HEK293 (cell line): ENCODE data around the gene RPUSD4.
A peak's percentile ranks its signal among the peaks of the same experiment; 100 is the strongest.

Experiments used
- CTCF ChIA-PET: fragments of 350-600 bp; formaldehyde crosslinking; extraction: SDS; loops from one replicate; lab custom pipeline; 2021; ENCODE audit warnings: antibody characterized with exemption; lab: Yijun Ruan, JAX
- POLR2A ChIA-PET: fragments of 300-600 bp; formaldehyde crosslinking; extraction: SDS; loops from one replicate; lab custom pipeline; 2020; ENCODE audit warnings: antibody characterized with exemption, inconsistent platforms; lab: Yijun Ruan, JAX
- H3K27ac ChIP-seq: fragments of 200-500 bp; sonication (Bioruptor generic); 2 replicates; pipeline ENCODE4 v1.5.1; 2014; ENCODE audit warnings: low read depth, low read length, control low read depth, inconsistent platforms; ENCODE audit errors: extremely low read depth
- H3K36me3 ChIP-seq, 2 experiments: fragments of 200-500 bp in 1 of 2; sonication (Bioruptor generic) in 1 of 2; 1 replicate in 1 of 2; 2 replicates in 1 of 2; pipeline ENCODE4 v1.5.1; 2014 to 2017; ENCODE audit warnings: inconsistent platforms in 2 of 2, low read length in 2 of 2; ENCODE audit not compliant: control insufficient read depth in 2 of 2, insufficient read depth in 1 of 2
- H3K4me1 ChIP-seq: fragments of 200-500 bp; sonication (Bioruptor generic); 2 replicates; pipeline ENCODE4 v1.5.1; 2014; ENCODE audit warnings: mild to moderate bottlenecking, low read length, inconsistent platforms; ENCODE audit not compliant: control insufficient read depth, insufficient read depth
- H3K4me3 ChIP-seq: 2 replicates; pipeline ENCODE4 v1.5.1; 2011; ENCODE audit warnings: low read depth, mild to moderate bottlenecking, control low read depth, low read length, moderate library complexity
- H3K9me3 ChIP-seq: fragments of 200-500 bp; sonication (Bioruptor generic); 2 replicates; pipeline ENCODE4 v1.5.1; 2014; ENCODE audit warnings: low read depth, low read length, inconsistent platforms; ENCODE audit not compliant: control insufficient read depth, insufficient read depth
- FEZF1 ChIP-seq: fragments of 450-650 bp; formaldehyde crosslinking; IDR thresholded peaks from 2 replicates; pipeline ENCODE4 v1.5.1; 2016; ENCODE audit warnings: missing biosample characterization, missing genetic modification characterization
- IKZF3 ChIP-seq: fragments of 450-650 bp; IDR thresholded peaks from 2 replicates; pipeline ENCODE4 v1.5.0; 2018; ENCODE audit warnings: missing biosample characterization, mild to moderate bottlenecking, missing genetic modification characterization, moderate library complexity
- ZEB2 ChIP-seq: fragments of 450-650 bp; formaldehyde crosslinking; IDR thresholded peaks from 2 replicates; pipeline ENCODE4 v1.5.1; 2016; ENCODE audit warnings: missing biosample characterization, missing genetic modification characterization
- ZNF221 ChIP-seq: fragments of 450-650 bp; formaldehyde crosslinking; IDR thresholded peaks from 2 replicates; pipeline ENCODE4 v1.5.1; 2017; ENCODE audit warnings: missing biosample characterization, missing genetic modification characterization, borderline replicate concordance
- ZNF266 ChIP-seq: fragments of 450-650 bp; formaldehyde crosslinking; IDR thresholded peaks from 2 replicates; pipeline ENCODE4 v1.5.1; 2016; ENCODE audit warnings: missing biosample characterization, missing genetic modification characterization, low read depth
- ZNF324 ChIP-seq: fragments of 450-650 bp; formaldehyde crosslinking; IDR thresholded peaks from 2 replicates; pipeline ENCODE4 v1.5.1; 2016; ENCODE audit warnings: missing biosample characterization, missing genetic modification characterization
- ZNF350 ChIP-seq: fragments of 450-650 bp; formaldehyde crosslinking; IDR thresholded peaks from 2 replicates; pipeline ENCODE4 v1.5.0; 2017; ENCODE audit warnings: missing biosample characterization, mild to moderate bottlenecking, missing genetic modification characterization
- ZNF398 ChIP-seq: fragments of 450-650 bp; formaldehyde crosslinking; IDR thresholded peaks from 2 replicates; pipeline ENCODE4 v1.5.1; 2017; ENCODE audit warnings: missing biosample characterization, missing genetic modification characterization
- ZNF404 ChIP-seq: fragments of 450-650 bp; formaldehyde crosslinking; IDR thresholded peaks from 2 replicates; pipeline ENCODE4 v1.5.1; 2017; ENCODE audit warnings: missing biosample characterization, missing genetic modification characterization
- ZNF488 ChIP-seq: fragments of 450-650 bp; formaldehyde crosslinking; IDR thresholded peaks from 2 replicates; pipeline ENCODE4 v1.5.1; 2016; ENCODE audit warnings: missing biosample characterization, missing genetic modification characterization
- ZNF544 ChIP-seq: fragments of 450-650 bp; formaldehyde crosslinking; IDR thresholded peaks from 2 replicates; pipeline ENCODE4 v1.5.0; 2017; ENCODE audit warnings: missing biosample characterization, missing genetic modification characterization
- ZNF555 ChIP-seq: fragments of 450-650 bp; formaldehyde crosslinking; conservative IDR thresholded peaks from 2 replicates; pipeline ENCODE4 v1.5.1; 2017; ENCODE audit warnings: missing biosample characterization, mild to moderate bottlenecking, missing genetic modification characterization, inconsistent platforms
- ZNF658 ChIP-seq: fragments of 450-650 bp; formaldehyde crosslinking; IDR thresholded peaks from 2 replicates; pipeline ENCODE4; 2016; ENCODE audit warnings: missing biosample characterization, missing genetic modification characterization
- ZNF660 ChIP-seq: fragments of 450-650 bp; IDR thresholded peaks from 2 replicates; pipeline ENCODE4 v1.5.1; 2018; ENCODE audit warnings: missing biosample characterization, mild to moderate bottlenecking, missing genetic modification characterization
- ZNF791 ChIP-seq: fragments of 450-650 bp; formaldehyde crosslinking; IDR thresholded peaks from 2 replicates; pipeline ENCODE4 v1.5.1; 2016; ENCODE audit warnings: missing biosample characterization, missing genetic modification characterization
- ZSCAN30 ChIP-seq: fragments of 450-650 bp; IDR thresholded peaks from 2 replicates; pipeline ENCODE4 v1.5.1; 2018; ENCODE audit warnings: missing biosample characterization, mild to moderate bottlenecking, missing genetic modification characterization, moderate library complexity
- TF ChIP-seq, protein P1 (sequence below): fragments of 450-650 bp; formaldehyde crosslinking; IDR thresholded peaks from 2 replicates; pipeline ENCODE4 v1.5.1; 2016; ENCODE audit warnings: missing biosample characterization, missing genetic modification characterization
- TF ChIP-seq, protein P2 (sequence below): fragments of 450-650 bp; formaldehyde crosslinking; IDR thresholded peaks from 2 replicates; pipeline ENCODE4 v1.5.1; 2016; ENCODE audit warnings: missing biosample characterization, missing genetic modification characterization
- TF ChIP-seq, protein P3 (sequence below): fragments of 450-650 bp; formaldehyde crosslinking; IDR thresholded peaks from 2 replicates; pipeline ENCODE4 v1.5.1; 2016; ENCODE audit warnings: missing biosample characterization, missing genetic modification characterization
- TF ChIP-seq, protein P4 (sequence below): fragments of 450-650 bp; formaldehyde crosslinking; IDR thresholded peaks from 2 replicates; pipeline ENCODE4 v1.5.1; 2016; ENCODE audit warnings: missing biosample characterization, missing genetic modification characterization
- TF ChIP-seq, protein P5 (sequence below): fragments of 450-650 bp; formaldehyde crosslinking; IDR thresholded peaks from 2 replicates; pipeline ENCODE4 v1.5.1; 2017; ENCODE audit warnings: missing biosample characterization, missing genetic modification characterization

The RPUSD4 gene

DNA sequence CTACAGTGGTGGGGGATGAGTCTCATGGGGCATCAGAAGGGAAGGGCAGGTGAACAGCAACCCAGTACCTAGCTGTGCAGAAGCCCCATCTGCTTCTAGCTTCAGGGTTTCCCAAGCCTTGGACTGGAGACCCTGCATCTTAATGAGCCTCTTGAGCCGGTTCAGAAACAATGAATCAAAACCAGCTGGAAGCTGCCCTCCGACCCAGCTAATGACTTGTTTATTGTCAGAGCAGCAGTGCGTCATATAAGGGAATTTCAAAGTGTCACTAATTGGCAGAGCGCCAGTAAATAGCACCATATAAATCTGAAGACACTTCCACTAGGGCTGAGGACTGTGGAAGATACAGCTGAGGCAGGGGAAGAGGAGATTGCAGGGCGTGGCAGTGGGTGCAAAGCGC lies 57.5 kb downstream of the RPUSD4 start (continued):
- peak; percentile 39; the same call in 1 of the 2 replicates for TF ChIP-seq ZNF398
- TF ChIP-seq ZNF404 (tag by site-specific recombination): no peak
- peak; percentile 93 for TF ChIP-seq FEZF1 (tag by site-specific recombination)
- peak; percentile 94 for TF ChIP-seq ZNF660 (tag by site-specific recombination)
- TF ChIP-seq ZNF350 (tag by site-specific recombination): no peak
- TF ChIP-seq ZSCAN30 (tag by site-specific recombination): 0 out of 2 replicates have a peak, but pooled peaks have one; percentile 69
- TF ChIP-seq ZNF221 (tag by site-specific recombination): peak; percentile 79; the same call in 1 of the 2 replicates
- TF ChIP-seq ZNF488: peak; percentile 91
- peak; percentile 88 for TF ChIP-seq IKZF3 (tag by site-specific recombination)
- TF ChIP-seq, protein P1, sequence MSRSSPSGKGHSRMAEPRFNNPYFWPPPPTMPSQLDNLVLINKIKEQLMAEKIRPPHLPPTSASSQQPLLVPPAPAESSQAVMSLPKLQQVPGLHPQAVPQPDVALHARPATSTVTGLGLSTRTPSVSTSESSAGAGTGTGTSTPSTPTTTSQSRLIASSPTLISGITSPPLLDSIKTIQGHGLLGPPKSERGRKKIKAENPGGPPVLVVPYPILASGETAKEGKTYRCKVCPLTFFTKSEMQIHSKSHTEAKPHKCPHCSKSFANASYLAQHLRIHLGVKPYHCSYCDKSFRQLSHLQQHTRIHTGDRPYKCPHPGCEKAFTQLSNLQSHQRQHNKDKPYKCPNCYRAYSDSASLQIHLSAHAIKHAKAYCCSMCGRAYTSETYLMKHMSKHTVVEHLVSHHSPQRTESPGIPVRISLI: no peak
- TF ChIP-seq ZNF791 (tag by site-specific recombination): no peak
- peak; percentile 87; the same call in 1 of the 2 replicates for TF ChIP-seq ZNF324 (tag by site-specific recombination)
- TF ChIP-seq ZEB2 (tag by site-specific recombination): peak; percentile 91
- TF ChIP-seq, protein P2, sequence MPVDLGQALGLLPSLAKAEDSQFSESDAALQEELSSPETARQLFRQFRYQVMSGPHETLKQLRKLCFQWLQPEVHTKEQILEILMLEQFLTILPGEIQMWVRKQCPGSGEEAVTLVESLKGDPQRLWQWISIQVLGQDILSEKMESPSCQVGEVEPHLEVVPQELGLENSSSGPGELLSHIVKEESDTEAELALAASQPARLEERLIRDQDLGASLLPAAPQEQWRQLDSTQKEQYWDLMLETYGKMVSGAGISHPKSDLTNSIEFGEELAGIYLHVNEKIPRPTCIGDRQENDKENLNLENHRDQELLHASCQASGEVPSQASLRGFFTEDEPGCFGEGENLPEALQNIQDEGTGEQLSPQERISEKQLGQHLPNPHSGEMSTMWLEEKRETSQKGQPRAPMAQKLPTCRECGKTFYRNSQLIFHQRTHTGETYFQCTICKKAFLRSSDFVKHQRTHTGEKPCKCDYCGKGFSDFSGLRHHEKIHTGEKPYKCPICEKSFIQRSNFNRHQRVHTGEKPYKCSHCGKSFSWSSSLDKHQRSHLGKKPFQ: peak; percentile 70; the same call in 1 of the 2 replicates

DNA sequence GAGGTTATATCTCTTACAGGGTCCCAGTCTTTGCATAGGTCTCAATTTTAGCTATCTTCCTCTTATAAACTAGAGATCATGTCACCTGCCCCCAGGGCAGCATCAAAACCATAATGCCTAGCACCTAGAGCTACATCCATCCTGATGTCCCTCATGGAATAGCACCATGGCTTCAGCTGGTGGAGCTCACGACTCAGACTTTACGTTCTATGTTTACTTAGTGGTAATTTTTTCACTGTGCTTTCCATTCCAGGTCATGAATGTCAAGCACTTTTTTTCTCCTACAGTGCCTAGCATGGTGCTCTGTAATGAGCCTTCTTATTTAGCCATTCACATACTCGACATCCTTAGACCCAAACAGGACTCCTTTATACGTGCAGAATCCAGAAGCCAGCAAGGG lies 58.4 kb downstream of the RPUSD4 start:
- H3K4me3 ChIP-seq: no peak overlapping the region
- H3K9me3 ChIP-seq: no peaks in the 10 kb centered on the region
- TF ChIP-seq, protein P3, sequence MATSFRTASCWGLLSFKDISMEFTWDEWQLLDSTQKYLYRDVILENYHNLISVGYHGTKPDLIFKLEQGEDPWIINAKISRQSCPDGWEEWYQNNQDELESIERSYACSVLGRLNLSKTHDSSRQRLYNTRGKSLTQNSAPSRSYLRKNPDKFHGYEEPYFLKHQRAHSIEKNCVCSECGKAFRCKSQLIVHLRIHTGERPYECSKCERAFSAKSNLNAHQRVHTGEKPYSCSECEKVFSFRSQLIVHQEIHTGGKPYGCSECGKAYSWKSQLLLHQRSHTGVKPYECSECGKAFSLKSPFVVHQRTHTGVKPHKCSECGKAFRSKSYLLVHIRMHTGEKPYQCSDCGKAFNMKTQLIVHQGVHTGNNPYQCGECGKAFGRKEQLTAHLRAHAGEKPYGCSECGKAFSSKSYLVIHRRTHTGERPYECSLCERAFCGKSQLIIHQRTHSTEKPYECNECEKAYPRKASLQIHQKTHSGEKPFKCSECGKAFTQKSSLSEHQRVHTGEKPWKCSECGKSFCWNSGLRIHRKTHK: no peak
- TF ChIP-seq, protein P4, sequence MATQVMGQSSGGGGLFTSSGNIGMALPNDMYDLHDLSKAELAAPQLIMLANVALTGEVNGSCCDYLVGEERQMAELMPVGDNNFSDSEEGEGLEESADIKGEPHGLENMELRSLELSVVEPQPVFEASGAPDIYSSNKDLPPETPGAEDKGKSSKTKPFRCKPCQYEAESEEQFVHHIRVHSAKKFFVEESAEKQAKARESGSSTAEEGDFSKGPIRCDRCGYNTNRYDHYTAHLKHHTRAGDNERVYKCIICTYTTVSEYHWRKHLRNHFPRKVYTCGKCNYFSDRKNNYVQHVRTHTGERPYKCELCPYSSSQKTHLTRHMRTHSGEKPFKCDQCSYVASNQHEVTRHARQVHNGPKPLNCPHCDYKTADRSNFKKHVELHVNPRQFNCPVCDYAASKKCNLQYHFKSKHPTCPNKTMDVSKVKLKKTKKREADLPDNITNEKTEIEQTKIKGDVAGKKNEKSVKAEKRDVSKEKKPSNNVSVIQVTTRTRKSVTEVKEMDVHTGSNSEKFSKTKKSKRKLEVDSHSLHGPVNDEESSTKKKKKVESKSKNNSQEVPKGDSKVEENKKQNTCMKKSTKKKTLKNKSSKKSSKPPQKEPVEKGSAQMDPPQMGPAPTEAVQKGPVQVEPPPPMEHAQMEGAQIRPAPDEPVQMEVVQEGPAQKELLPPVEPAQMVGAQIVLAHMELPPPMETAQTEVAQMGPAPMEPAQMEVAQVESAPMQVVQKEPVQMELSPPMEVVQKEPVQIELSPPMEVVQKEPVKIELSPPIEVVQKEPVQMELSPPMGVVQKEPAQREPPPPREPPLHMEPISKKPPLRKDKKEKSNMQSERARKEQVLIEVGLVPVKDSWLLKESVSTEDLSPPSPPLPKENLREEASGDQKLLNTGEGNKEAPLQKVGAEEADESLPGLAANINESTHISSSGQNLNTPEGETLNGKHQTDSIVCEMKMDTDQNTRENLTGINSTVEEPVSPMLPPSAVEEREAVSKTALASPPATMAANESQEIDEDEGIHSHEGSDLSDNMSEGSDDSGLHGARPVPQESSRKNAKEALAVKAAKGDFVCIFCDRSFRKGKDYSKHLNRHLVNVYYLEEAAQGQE: no peak
- TF ChIP-seq ZNF555 (tag by site-specific recombination) (no peak), ZNF266 (tag by site-specific recombination) (no peak), ZNF658 (no peak), ZNF544 (no peak)
- TF ChIP-seq, protein P2: no peak
- TF ChIP-seq, protein P5, sequence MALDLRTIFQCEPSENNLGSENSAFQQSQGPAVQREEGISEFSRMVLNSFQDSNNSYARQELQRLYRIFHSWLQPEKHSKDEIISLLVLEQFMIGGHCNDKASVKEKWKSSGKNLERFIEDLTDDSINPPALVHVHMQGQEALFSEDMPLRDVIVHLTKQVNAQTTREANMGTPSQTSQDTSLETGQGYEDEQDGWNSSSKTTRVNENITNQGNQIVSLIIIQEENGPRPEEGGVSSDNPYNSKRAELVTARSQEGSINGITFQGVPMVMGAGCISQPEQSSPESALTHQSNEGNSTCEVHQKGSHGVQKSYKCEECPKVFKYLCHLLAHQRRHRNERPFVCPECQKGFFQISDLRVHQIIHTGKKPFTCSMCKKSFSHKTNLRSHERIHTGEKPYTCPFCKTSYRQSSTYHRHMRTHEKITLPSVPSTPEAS (tag by site-specific recombination): no peak
- TF ChIP-seq, all 188 proteins: peak for 0
- ChIA-PET CTCF (interaction anchor here (0.6 to 1.9 kb wide), 4 partner anchors 16 to 91 kb away, joined by 3 to 7 read pairs (median 4); no protein-coding TSS in a partner anchor), POLR2A (no interaction called here)
- Histone ChIP-seq H3K4me1 (peaks cover 9% of the 10 kb centered on the region), H3K27ac (no peak overlapping the region), H3K36me3 (no peaks in the 10 kb centered on the region)
